Activated B cell treated with CpG ODN at 0.5 μM for 24 hours (primary cell): ENCODE data around the gene GOLGA6A. TPM values are rescaled to one million over a fixed set of nuclear protein-coding genes. Genes with fewer than 3 reads are reported as not detected.

ENCODE experiments used
- ATAC-seq: fragments of 200-7000 bp; cut with Tn5 transposase; one replicate; pipeline ENCODE4 v1.10.0; 2021; ENCODE audit warnings: low read depth, mild to moderate bottlenecking, moderate library complexity
- CTCF ChIA-PET: fragments of 350-600 bp; sonication (Branson Sonifier 250); formaldehyde crosslinking; loops from one replicate; lab custom pipeline; 2021; ENCODE audit warnings: antibody characterized with exemption; lab: Charles Lee
- POLR2A ChIA-PET: fragments of 350-600 bp; sonication (Branson Sonifier 250); formaldehyde crosslinking; loops from one replicate; lab custom pipeline; 2021; ENCODE audit warnings: antibody characterized with exemption; lab: Charles Lee
- DNase-seq: peaks from one replicate; pipeline ENCODE4 v3.0.0; 2022
- H3K27ac Mint-ChIP-seq: one replicate; pipeline ENCODE4 v1.8.0; 2020; ENCODE audit warnings: mixed read lengths
- H3K27me3 Mint-ChIP-seq: one replicate; pipeline ENCODE4 v1.8.0; 2021; ENCODE audit warnings: mixed read lengths
- H3K36me3 Mint-ChIP-seq: one replicate; pipeline ENCODE4 v1.8.0; 2021; ENCODE audit warnings: low read depth, mixed read lengths
- H3K4me1 Mint-ChIP-seq: one replicate; pipeline ENCODE4 v1.8.0; 2021; ENCODE audit warnings: mixed read lengths
- H3K4me3 Mint-ChIP-seq: one replicate; pipeline ENCODE4 v1.8.0; 2020; ENCODE audit warnings: mild to moderate bottlenecking, mixed read lengths
- H3K9me3 Mint-ChIP-seq: one replicate; pipeline ENCODE4 v1.8.0; 2020; ENCODE audit warnings: mixed read lengths
- CTCF ChIP-seq: fragments of 200-600 bp; IDR thresholded peaks from one replicate; pipeline ENCODE4 v1.8.0; 2022; ENCODE audit warnings: antibody characterized with exemption, mild to moderate bottlenecking
- intact Hi-C: fragments of 100-400 bp; cut with micrococcal nuclease; formaldehyde crosslinking; loops from one replicate; pipeline ENCODE4 v1.15.1; 2024
- total RNA-seq: library from RNA; stranded (reverse); gene quantifications from 2 replicates; pipeline ENCODE4 v1.2.3, GENCODE V29; 2022

Gene GOLGA6A
- total RNA-seq, 1 donor from 2014 or later = not detected

GRCh38 chr15:74124759-74125158, 42.4 kb upstream of the GOLGA6A start:
- Mint-ChIP-seq H3K27ac (no peak overlapping the region), H3K27me3 (peaks cover 16% of the 10 kb centered on the region), H3K4me3 (no peak overlapping the region), H3K4me1 (peaks cover 73% of the 10 kb centered on the region), H3K36me3 (no peaks in the 10 kb centered on the region), H3K9me3 (no peaks in the 10 kb centered on the region)
- POLR2A ChIA-PET = no interaction called here
- no peak for TF ChIP-seq CTCF
- CTCF ChIA-PET = no interaction called here
- intact Hi-C loops = loop anchor here (5.0 kb wide), 1 partner anchor 833 kb away; the partner anchor contains the start of gene RPP25
- DNase-seq (no peak), ATAC-seq (no peak)

- POLR2A ChIA-PET = no interaction called here
- ATAC-seq = no peak
- no peak overlapping the region for H3K27ac Mint-ChIP-seq
- no peak for DNase-seq
- peaks cover 10% of the 10 kb centered on the region for H3K27me3 Mint-ChIP-seq
- H3K9me3 Mint-ChIP-seq = no peaks in the 10 kb centered on the region
- H3K4me1 Mint-ChIP-seq = peaks cover 68% of the 10 kb centered on the region
- H3K4me3 Mint-ChIP-seq = no peak overlapping the region
- no peaks in the 10 kb centered on the region for H3K36me3 Mint-ChIP-seq
- CTCF ChIA-PET = interaction anchor here (1.4 kb wide), 1 partner anchor 197 kb away, joined by 3 read pairs; no protein-coding TSS in a partner anchor
- intact Hi-C loops = no loop called here
- TF ChIP-seq CTCF = no peak
Observed at GRCh38 chr15:74124196-74124595, 41.8 kb upstream of the GOLGA6A start.

- DNase-seq (no peak), ATAC-seq (no peak)
- POLR2A ChIA-PET = no interaction called here
- Mint-ChIP-seq H3K27ac (no peak overlapping the region), H3K9me3 (no peaks in the 10 kb centered on the region), H3K4me3 (no peak overlapping the region), H3K27me3 (peaks cover 5% of the 10 kb centered on the region), H3K36me3 (no peaks in the 10 kb centered on the region), H3K4me1 (peaks cover 64% of the 10 kb centered on the region)
- CTCF ChIA-PET = interaction anchor here (0.9 to 1.7 kb wide), 3 partner anchors 11 to 197 kb away, joined by 3 to 4 read pairs (median 3); no protein-coding TSS in a partner anchor
- intact Hi-C loops = no loop called here
- no peak for TF ChIP-seq CTCF
Observed at GRCh38 chr15:74123658-74124057, 41.3 kb upstream of the GOLGA6A start.

- ATAC-seq (peak; percentile 16), DNase-seq (no peak)
- no peaks in the 10 kb centered on the region for H3K36me3 Mint-ChIP-seq
- H3K4me1 Mint-ChIP-seq = peaks cover 60% of the 10 kb centered on the region
- H3K27me3 Mint-ChIP-seq = peaks cover 4% of the 10 kb centered on the region
- ChIA-PET POLR2A (no interaction called here), CTCF (interaction anchor here (0.9 to 1.7 kb wide), 3 partner anchors 12 to 198 kb away, joined by 3 to 4 read pairs (median 3); no protein-coding TSS in a partner anchor)
- intact Hi-C loops = no loop called here
- H3K4me3 Mint-ChIP-seq = peak overlapping the region; percentile 52
- no peak overlapping the region for H3K27ac Mint-ChIP-seq
- H3K9me3 Mint-ChIP-seq = peaks cover 4% of the 10 kb centered on the region
- no peak for TF ChIP-seq CTCF
Observed at GRCh38 chr15:74123131-74123429, 40.7 kb upstream of the GOLGA6A start.

GRCh38 chr15:74122403-74123130, 40.2 kb upstream of the GOLGA6A start:
- POLR2A ChIA-PET = no interaction called here
- Mint-ChIP-seq H3K4me3 (peak overlapping the region; percentile 52), H3K27ac (peak overlapping the region; percentile 70), H3K4me1 (peaks cover 56% of the 10 kb centered on the region), H3K36me3 (no peaks in the 10 kb centered on the region), H3K9me3 (peaks cover 9% of the 10 kb centered on the region), H3K27me3 (peaks cover 4% of the 10 kb centered on the region)
- DNase-seq (no peak), ATAC-seq (peak; percentile 69)
- intact Hi-C loops = no loop called here
- CTCF ChIA-PET = interaction anchor here (1.0 to 1.7 kb wide), 5 partner anchors 11 to 200 kb away, joined by 3 to 4 read pairs (median 3); no protein-coding TSS in a partner anchor
- TF ChIP-seq CTCF = no peak
